ENCODE results near the gene SLC30A7.

The SLC30A7 gene

GRCh38 chr1:101026430-101026788, 130.5 kb downstream of the SLC30A7 start:
- peak; percentile 11 for DNase-seq (ENCODE audit: low read depth)
- TF ChIP-seq CTCF (IDR thresholded peaks at IDR 0.05; ENCODE audit: insufficient read depth, low read depth, low read length, missing control alignments), result no peak
- peak overlapping the region; percentile 83 for H3K4me3 ChIP-seq (ENCODE audit: low read depth, low read length)

GRCh38 chr1:101027194-101027772, 131.4 kb downstream of the SLC30A7 start:
- H3K4me3 ChIP-seq (ENCODE audit: low read depth, low read length), result peak overlapping the region; percentile 83
- DNase-seq (ENCODE audit: low read depth), result no peak

GRCh38 chr1:101028466-101028865, 132.6 kb downstream of the SLC30A7 start:
- DNase-seq (ENCODE audit: low read depth), result no peak
- no peak overlapping the region for H3K4me3 ChIP-seq (ENCODE audit: low read depth, low read length)
- TF ChIP-seq CTCF (IDR thresholded peaks at IDR 0.05; ENCODE audit: insufficient read depth, low read depth, low read length, missing control alignments), result no peak

More at GRCh38 chr1:101027194-101027772, 131.4 kb downstream of the SLC30A7 start:
- no peak for TF ChIP-seq CTCF (IDR thresholded peaks at IDR 0.05; ENCODE audit: insufficient read depth, low read depth, low read length, missing control alignments)

- no peak for TF ChIP-seq CTCF (IDR thresholded peaks at IDR 0.05; ENCODE audit: insufficient read depth, low read depth, low read length, missing control alignments)
- no peak overlapping the region for H3K4me3 ChIP-seq (ENCODE audit: low read depth, low read length)
- no peak for DNase-seq (ENCODE audit: low read depth)
Observed at GRCh38 chr1:101029184-101029583, 133.3 kb downstream of the SLC30A7 start.

GRCh38 chr1:101030881-101031280, 135.0 kb downstream of the SLC30A7 start:
- H3K4me3 ChIP-seq (ENCODE audit: low read depth, low read length), result no peak overlapping the region

More at GRCh38 chr1:101030881-101031280, 135.0 kb downstream of the SLC30A7 start:
- no peak for DNase-seq (ENCODE audit: low read depth)
- no peak for TF ChIP-seq CTCF (IDR thresholded peaks at IDR 0.05; ENCODE audit: insufficient read depth, low read depth, low read length, missing control alignments)

Measured in GM12865 (cell line).